HG03066 (cell line): Measurements from ENCODE around the gene TACSTD2.
A peak's percentile ranks its signal among the peaks of the same experiment; 100 is the strongest.
"Not testable (repeated sequence)": the region's sequence is repeated elsewhere in the genome, so short reads cannot be mapped to it uniquely, and the experiment has no call there.

Source experiments
- ATAC-seq: cut with Tn5 transposase; IDR thresholded peaks from one replicate; pipeline ENCODE4 v1.9.1; 2021; ENCODE audit warnings: low read depth; ENCODE audit not compliant: unreplicated experiment

Gene TACSTD2

DNA sequence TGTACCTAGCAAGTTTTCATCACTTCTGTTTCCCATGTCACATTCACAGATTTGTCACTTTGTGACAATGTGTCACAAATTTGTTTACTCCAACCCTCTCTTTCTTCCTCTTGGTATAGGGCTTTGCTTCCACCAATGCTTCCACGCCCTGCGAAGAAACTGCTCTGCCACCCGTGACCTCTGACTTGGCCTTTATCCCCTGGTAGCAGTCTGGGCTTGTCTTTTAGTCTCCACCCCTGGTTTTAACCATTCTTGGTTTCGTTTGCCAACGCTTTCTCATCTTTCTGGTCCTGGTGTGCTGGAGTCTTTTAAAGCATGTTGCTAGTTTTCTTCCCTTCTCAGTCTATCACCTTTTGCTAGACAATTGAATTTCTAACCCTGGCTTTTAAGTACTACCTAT lies 8.1 kb downstream of the TACSTD2 start:
- no peak for ATAC-seq

DNA sequence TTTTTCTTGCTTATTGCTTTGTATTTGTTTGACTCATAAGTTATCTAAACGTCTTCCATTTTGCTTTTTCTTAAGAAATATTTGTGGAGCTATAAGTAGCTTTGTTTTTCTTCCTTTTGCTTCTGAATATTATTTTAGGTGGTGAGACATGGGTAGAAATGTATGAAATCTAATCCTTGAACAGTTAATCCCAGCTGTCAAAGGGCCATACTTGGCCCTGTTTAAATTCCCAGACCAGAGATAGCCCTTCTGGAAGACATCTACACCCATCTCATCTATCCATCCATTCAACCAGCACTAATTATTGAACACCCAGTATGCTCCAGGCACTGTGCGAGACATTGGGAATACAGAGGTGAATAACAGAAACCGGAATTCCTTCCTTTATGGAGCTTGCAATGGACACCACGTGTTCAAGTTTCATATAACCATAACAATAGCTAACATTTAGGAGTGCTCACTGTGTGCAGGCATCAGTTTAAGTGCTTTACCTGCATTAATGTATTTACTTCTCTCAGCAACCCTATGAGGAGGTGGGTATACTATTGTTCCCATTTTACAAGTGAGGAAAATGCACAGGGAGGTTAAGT lies 8.7 kb downstream of the TACSTD2 start:
- ATAC-seq, result no peak

- ATAC-seq, result no peak
These were observed 10.7 kb downstream of the TACSTD2 start for GRCh38 chr1:58566339-58566738.

DNA sequence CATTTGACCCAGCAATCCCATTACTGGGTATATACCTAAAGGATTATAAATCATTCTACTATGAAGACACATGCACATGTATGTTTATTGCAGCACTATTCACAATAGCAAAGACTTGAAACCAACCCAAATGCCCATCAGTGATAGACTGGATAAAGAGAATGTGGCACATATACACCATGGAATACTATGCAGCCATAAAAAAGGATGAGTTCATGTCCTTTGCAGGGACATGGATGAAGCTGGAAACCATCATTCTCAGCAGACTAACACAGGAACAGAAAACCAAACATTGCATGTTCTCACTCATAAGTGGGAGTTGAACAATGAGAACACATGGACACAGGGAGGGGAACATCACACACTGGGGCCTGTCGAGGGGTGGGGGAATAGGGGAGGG lies 13.3 kb downstream of the TACSTD2 start:
- ATAC-seq, result not testable (repeated sequence)

- ATAC-seq, result no peak
These were observed 15.4 kb downstream of the TACSTD2 start for GRCh38 chr1:58561633-58562032.

- no peak for ATAC-seq
These were observed 21.7 kb downstream of the TACSTD2 start for GRCh38 chr1:58555393-58555792.

DNA sequence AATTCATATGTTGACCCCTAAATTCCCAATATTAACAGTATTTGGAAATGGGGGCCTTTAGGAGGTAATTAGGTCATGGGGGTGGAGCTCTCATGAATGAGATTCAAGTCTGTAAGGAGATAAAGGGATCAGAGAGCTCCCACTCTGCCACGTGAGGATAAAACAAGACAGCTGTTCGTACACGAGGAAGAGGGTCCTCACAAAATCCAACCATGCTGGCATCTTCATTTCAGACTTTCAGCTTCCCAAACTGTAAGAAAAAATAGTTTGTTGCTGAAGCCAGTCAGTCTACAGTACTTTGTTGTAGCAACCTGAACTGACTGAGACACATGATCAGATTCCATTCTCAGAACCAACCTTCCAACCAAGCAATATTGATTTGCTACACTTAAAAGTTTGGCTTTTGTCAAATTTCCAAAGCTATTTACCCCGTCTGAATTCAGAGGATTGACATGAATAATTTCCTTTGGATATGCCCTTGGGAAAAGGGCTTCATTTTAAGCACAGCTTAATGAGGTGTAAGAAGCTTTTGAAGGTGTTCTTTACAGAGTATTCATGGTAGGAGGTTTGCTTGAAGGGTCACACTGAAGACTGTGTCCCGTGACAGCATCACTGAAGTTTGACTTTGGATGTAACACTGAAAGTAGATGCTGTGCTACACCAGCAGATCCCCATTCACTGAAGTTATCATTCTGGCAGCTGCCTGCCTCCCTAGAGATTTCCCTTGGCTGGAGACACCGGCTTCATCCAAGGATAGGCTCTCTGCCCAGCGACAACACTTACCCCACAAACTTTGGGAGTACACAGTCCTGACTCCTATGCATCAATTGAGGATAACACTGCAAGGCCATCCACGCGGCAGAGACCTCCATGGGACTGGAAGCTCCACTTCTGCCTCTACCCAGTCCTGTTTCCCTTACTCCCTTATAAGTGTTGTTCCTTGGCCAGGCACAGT lies 25.6 kb downstream of the TACSTD2 start:
- ATAC-seq, result no peak

GRCh38 chr1:58549291-58549690 lies 27.8 kb downstream of the TACSTD2 start:
- not testable (repeated sequence) for ATAC-seq

- ATAC-seq, result no peak
These were observed 28.7 kb downstream of the TACSTD2 start for GRCh38 chr1:58548371-58548770.

DNA sequence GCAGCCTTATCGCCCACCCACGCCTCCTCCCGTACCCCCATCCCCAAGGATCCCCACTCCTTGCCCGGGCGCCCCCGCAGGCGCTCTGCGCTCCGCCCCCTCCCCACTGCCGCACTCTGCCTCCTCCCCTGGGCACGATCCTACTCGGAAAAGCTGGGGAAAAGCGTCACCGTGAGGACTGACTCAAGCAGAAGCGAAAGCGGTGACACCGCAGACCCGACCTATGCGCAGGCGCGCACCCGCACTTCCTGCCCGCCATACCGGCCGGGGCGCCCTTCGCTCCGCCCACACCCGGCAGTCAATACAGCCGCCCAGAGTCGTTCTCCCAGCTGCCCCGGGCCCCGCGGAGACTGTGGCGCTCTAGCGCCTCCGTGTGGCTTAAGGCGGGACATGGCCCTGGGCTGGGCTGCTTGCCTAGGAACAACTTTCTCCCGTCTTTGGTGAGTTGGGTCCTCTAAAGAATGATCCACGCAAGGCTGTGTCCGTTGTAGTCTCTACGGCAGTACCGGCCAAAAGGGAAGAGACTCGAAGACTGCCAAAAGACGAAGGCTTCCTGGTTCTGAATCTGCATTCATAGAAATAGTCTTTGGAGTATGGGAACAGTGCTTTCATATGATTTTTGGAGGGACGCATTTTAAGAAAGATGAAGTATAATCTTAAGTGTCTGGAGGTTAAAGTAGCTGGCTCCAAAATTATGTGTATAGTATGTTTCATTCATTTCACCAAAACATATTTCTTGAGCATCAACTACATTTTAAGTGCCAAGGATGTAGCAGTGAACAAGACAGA lies 30.3 kb downstream of the TACSTD2 start, which contains the start of gene OMA1:
TSS of gene OMA1 (minus strand) at position 207 of the 789 bp plus-strand sequence. CDS start 7,432 bp downstream, outside the sequence.
- peak; percentile 91 for ATAC-seq

GRCh38 chr1:58545591-58546519 lies 31.2 kb downstream of the TACSTD2 start:
- peak; percentile 53 for ATAC-seq

- ATAC-seq, result no peak
These were observed 33.8 kb downstream of the TACSTD2 start for GRCh38 chr1:58543260-58543659.

DNA sequence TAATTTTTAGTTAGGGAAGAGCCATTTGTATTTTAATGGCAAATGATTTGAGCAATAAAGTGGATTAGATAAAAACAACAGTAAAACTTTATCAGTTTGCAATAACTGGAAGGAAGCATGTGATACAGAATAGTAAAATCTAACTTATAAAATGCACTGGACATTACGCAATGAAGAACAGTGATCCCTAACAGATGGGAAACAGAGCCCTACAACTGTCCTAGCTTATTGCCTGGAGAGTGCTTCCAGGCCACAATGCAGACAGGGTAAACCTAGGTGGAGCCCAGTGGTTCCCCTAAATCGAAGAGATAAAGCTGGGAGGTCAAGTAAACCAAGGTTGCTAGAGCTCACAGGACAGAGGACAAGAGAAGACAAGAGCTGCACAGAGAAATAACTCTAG lies 37.5 kb downstream of the TACSTD2 start:
- no peak for ATAC-seq

DNA sequence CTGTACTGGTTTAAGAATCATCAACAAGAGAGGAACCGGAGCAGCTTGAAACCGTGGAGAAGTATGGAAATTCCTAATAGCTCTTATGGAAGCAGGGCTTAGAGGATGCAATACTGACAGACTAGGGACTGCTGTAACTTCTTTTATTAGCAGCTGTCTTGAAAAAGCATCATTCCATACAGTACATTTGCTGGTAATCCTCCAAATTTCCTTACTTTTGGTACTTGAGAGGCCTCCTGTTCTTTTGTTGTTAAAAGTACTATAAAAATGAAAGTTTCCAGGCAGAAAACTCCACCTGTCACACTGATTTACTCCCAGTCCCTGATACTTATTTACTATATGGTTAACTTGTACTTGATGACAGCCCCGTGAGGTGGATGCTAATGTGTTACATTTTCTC lies 38.2 kb downstream of the TACSTD2 start:
- ATAC-seq, result no peak

- ATAC-seq, result not testable (repeated sequence)
These were observed 45.2 kb downstream of the TACSTD2 start for GRCh38 chr1:58531842-58532241.

- no peak for ATAC-seq
These were observed 47.8 kb downstream of the TACSTD2 start for GRCh38 chr1:58529284-58529683.

DNA sequence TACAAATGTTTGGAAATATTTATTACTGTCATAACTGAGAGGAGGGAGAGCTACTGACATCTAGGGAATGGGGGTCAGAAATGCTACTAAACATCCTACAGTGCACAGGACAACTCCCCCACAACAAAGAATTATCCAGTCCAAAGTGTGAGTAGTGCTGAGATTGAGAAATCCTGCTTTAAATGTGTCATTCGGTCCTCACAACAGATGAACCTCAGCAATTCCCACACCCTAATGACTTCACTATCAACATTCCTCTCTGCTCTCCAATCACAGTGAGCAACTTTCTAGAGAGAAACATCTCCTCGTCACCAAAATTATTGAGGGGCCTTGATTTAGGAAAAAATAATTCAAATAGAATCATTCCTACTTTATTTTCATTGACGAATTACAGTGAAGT lies 48.5 kb downstream of the TACSTD2 start:
- no peak for ATAC-seq
